Measurements from ENCODE around the gene MIGA1.
"Not testable (repeated sequence)": the region's sequence is repeated elsewhere in the genome, so short reads cannot be mapped to it uniquely, and the experiment has no call there.

Gene MIGA1

DNA sequence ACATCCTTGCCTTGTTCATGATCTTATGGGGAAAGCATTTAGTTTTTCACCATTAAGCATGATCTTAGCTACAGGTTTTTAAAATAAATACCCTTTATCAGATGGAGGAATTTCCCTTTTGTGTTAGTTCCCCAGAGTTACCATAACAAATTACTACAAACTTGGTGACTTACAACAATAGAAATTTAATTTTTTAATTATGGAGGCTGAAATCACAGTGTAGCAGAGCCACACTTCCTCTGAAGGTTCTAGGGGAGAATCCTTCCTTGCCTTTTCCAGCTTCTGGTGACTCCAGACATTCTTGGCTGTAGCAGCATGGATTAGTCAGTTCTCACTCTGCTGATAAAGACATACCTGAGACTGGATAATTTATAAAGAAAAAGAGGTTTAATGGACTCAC lies 18.5 kb downstream of the MIGA1 start:
- no peak for DNase-seq

DNA sequence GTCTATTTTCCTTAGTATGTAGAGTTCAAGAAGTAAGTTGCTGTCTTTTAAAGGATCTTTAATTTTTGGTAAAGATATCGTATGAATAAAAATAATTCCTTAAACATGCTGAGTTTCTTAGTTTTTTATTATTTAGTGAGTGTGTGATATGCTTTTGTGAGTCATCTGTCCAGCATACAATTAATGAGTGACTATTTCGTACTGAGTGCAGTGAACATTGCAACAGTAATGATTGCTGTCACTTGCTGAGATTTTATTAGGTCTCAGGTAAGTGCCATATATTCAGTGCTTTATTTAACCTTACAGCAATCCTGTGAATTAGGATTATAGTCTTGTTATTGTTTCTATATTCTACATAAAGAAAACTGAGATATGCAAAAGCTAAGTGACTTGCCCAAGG lies 22.6 kb downstream of the MIGA1 start:
- DNase-seq, result no peak

DNA sequence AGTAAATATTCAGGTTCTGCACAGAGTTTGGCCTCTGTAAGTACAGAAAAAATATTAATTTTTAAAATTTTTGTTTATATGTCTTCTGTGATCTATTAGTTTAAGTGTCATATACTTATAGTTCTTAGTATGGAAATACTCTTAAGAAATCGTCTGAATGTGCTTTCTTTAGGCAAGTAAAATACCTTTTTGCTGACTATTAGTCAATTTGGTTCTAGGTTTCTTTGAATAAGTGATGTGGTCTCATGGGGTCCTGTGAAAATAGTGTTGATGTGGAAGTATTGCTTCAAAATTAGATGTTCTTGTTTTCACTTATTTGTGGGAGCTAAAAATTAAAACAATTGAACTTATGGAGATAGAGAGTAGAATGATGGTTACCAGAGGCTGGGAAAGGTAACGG lies 23.9 kb downstream of the MIGA1 start:
- no peak for DNase-seq

DNA sequence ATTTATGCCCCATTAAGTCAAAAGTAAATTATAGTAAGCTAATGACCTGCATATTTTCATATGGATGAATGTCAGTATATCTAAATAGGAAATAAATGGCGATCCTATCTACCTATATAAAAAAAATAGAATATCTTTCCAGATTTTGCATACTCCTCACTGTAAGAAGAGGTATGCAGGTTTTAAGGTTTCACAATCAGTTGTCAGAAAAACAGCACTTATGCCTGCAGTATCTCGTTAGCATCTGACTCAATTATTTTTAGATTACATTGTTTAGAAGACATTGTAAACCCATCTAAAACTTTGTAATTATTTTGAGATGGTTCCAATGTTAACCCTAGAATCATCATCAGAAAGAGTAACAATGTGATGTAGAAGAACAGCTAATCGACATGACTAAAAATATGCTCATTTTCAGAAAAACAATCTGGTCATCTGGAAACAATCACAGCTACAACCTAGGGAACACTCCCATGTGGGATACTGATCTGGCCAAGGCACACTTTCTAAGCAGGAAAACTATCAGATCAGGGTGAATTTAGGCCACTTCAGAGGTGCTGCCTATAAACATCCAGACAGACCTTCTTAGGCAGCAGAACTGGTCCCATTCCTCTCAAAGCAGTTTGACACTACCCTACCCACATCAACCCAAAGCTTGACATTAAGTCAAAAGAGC lies 30.5 kb downstream of the MIGA1 start:
- DNase-seq, result not testable (repeated sequence)

DNA sequence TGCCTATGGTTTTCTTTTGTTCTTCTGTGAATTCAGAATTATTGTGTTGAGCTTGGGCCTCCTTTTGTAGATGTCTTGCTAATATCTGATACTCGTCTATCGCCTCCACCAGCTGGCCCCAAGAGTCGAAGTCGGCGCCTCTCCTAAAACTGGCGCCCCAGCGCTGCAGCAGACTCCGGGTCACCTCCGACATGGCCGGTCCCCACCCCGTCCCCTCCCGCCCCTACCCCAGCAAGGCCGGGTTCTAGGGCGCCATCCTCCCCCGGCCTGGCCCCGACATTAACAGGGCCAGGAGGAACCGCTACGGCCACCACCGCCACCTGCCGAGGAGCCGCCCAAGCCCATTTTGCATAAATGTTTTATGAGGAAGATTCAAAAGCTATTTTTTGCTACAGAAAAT lies 32.1 kb downstream of the MIGA1 start:
- not testable (repeated sequence) for DNase-seq

DNA sequence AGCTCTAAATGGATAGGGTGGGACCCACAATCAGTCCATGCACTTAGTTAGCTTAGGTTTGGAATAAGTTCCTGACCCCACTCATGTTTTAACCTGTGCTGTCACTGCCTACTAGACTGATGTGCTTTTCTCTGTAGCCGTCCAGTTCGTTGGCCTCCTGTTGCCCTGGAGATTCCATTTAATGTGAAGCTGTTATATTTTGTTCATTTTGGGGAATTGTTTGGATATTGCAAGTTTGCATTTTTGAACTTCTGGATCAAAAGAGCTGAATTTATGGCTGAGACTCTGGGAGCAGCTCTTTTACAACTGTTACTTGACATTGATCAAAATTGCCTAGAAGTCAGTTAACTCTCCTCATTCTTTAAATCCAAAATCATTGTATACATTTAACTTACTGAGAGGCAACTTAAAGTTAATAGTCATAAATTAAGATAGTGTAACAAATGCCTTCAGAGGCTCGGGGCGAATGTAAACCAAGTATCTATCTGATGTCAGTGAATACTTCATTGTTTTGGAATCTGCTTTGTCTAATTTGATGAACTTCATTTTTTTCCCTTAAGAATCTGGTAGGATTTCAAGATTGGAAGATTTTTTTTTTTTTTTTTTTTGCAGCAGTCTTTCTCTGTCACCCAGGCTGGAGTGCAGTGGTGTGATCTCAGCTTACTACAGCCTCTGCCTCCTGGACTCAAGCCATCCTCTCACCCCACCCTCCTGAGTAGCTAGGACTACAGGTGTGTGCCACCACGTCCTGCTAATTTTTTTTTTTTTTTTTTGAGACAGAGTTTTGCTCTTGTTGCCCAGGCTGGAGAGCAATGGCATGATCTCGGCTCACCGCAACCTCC lies 38.1 kb downstream of the MIGA1 start:
- no peak for DNase-seq

DNA sequence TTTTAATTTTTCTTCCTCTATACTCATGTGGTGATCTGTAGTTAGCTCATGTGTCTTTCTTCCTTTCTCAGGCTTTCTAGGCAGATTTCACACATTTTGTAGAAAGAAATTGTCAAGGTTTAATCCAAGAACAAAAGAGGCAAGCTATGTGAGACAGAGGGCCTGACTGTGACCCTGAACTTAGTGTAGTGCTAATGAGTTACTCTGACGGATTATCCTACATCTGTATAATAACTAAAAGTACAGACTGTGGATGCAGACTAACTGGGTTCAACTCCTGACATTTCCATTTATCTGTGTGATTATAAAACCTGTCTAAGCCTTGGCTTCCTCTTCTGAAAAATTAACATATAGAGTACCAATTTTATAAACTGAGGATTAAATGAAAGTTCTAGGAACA lies 40.7 kb downstream of the MIGA1 start:
- DNase-seq, result no peak

DNA sequence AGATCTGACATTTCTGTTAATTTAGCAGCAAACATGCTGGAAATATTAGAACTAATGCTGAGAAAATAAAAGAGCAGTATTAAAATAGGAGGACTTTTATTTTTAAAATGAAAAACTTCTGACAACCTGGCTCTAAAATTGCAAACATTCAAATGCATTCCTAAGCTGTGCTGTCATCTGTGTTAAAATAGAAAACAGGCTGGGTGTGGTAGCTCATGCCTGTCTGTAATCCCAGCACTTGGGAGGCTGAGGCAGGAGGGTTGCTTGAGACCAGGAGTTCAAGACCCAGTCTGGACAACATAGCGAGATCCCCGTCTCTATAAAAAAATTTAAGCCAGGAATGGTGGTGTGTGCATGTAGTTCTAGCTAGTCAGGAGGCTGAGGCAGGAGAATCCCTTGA lies 44.6 kb downstream of the MIGA1 start:
- DNase-seq, result peak; percentile 78

DNA sequence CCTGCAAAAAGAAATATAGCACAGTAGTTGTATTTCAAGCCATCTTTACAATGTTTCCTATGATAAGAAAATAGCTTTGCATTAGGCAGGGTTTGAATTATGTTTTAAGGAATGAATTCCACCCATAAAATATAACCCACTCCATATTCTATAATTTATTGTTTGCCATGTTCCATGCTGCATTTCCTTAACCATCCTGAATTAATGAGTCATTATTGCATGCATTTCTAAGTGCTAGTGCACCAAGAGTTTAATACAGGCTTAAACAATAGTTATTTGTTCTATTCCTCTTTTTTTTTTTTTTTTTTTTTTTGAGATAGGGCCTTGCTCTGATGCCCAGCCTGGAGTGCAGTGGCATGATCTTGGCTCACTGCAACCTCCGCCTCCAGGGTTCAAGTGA lies 45.2 kb downstream of the MIGA1 start:
- no peak for DNase-seq

DNA sequence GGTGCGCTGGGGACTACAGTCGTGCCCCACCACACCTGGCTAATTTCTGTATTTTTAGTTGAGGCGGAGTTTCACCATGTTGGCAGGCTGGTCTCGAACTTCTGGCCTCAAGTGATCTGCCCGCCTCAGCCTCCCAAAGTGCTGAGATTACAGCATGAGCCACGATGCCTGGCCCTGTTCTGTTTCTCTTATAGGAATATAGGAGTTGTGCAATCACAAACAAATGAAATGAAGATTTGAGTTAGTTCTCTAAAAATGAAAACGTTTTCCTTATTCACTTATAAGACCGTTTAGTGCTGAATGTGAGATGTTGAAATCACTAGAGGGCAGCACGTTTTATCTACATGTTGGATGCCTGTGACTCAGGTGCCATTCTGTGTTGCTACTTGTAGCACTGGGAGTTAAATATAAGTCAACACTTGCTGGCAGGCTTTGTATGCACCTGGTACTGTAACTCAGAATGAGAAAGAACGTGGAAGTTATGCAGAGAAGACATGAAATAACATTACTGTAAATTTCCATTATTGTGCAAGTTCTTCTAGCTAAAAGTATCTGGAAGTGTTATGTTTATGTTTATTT lies 45.8 kb downstream of the MIGA1 start:
- DNase-seq, result peak; percentile 69

DNA sequence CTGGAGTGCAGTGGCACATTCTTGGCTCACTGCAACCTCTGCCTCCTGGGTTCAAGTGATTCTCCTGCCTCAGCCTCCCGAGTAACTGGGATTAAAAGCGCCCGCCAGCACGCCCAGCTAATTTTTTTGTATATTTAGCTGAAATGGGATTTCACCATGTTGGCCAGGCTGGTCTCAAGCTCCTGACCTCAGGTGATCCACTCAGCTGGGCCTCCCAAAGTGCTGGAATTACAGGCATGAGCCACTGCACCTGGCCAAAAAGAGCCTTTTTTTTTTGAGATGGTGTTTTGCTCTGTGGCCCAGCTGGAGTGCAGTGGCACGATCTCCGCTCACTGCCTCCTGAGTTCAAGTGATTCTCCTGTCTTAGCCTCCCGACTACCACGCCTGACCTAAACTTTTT lies 47.4 kb downstream of the MIGA1 start:
- DNase-seq, result not testable (repeated sequence)

DNA sequence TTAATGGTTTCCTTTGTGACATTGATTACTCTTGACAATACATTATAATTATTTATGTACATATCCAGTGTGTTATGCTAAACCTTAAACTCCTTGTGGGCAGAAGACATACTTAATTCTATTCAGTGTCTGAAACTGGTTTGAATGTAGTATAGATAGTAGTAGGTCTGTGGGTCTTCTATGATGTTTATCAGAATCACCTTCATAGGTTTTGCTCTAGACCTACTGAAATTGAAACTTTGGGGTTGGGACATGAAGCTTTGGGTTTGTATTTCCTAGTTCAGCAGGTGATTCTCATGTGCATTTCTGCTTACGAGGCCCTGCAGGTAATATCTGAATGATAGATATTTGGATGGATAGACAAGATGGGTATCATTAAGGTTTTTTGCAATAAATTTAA lies 48.6 kb downstream of the MIGA1 start:
- DNase-seq, result no peak

DNA sequence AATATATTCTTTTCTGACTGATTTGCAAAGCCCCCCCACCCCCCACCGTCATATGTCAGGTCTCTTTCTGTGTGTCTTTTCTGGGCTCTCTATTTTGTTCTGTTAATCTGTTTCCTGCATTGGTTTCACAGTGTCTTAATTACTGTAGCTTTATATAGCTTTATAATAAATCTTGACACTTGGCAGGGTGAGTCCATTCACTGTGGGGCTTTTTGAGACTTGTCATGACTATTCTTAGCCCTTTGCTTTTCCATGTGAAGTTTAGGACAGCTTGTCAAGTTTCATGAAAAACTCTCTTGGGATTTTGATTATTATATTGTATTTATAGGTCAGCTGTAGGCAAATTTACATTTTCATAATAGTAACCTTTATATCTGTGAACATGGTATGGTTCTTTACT lies 50.4 kb downstream of the MIGA1 start:
- no peak for DNase-seq

DNA sequence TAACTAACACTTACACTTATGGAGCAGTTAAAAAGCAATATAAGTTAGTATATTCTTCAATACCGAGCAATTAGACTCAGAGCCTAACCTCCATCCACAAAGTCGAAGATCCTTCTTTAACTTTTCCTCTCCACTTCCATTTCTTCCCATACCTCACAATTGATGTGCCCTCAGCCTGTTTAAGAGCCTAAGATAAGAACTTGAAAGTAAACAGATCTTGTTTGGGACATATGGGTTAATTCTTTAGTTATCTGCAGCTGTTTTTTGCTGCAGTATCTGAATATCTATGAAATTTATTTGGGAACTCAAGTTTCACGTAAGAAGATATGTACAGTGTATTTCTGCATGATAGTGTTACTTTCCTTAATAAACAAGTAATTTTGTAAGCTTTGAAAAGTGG lies 51.5 kb downstream of the MIGA1 start:
- no peak for DNase-seq

DNA sequence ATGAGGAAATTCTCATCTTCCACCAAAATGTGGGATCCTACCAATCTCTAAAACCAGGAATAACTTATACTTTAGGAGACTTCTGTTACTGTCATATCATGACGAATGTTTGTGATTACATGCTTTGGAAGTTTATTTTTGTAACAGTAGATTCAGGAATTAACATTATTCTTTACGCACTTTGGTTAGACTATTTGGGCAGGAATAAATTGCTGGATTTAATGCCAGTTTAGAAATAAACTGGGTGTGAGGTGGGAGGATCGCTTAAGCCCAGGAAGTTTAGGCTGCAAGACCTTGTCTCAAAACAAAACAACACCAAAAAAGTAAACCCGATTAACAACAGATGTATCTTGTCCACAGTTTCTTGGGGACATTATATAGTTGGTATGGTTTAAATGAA lies 52.1 kb downstream of the MIGA1 start:
- no peak for DNase-seq

DNA sequence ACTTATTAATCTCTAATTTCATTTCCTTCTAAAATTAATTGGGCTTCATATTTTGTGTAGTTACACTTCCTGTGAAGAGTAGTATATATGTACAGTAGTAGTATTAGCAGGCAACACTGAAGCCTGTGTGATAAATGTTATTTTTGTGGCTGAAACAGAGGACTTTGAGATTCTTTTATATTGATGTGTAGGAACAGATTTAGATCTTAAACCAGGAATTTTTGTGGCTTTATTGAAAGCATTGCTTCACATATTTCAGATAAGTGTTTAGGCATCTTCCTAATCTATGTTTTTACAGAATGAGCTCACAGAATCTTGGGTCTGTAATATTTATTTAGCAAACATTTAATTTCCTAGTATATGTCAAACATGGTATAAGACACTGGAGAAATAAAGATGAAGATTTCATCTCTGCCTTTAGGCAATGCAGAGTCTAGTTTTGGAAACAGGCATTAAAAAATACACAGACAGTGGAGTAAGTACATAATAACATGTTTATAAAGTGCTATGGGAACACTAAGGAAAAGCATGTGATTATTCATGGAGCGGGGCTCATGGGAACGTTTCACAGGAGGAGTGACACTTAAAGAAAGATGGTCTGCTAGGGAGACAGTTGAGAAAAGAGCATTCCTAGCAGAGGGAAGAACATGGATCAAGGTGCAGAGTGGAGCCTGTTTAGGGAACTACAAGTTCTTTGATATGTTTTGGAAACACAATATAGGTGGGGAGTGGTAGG lies 52.7 kb downstream of the MIGA1 start:
- DNase-seq, result peak; percentile 74

DNA sequence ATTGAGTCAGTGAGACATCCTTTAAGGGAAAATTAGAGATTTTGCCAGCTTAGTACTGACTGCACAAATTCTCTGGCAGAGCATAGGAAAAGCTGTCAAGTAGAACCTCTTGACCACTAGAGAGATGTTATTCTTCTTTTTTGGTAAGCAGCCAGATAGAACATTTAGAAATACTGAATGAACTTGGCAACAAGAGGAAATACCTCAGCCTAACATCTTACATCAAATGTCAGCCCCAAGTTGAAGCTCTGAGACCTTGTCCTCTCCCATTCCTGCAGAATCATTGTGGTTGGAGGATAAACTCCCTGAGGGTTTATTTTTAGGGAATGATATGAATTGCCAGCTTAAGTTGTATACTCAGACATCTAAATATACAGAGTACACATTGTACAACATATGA lies 53.5 kb downstream of the MIGA1 start:
- DNase-seq, result peak; percentile 98

DNA sequence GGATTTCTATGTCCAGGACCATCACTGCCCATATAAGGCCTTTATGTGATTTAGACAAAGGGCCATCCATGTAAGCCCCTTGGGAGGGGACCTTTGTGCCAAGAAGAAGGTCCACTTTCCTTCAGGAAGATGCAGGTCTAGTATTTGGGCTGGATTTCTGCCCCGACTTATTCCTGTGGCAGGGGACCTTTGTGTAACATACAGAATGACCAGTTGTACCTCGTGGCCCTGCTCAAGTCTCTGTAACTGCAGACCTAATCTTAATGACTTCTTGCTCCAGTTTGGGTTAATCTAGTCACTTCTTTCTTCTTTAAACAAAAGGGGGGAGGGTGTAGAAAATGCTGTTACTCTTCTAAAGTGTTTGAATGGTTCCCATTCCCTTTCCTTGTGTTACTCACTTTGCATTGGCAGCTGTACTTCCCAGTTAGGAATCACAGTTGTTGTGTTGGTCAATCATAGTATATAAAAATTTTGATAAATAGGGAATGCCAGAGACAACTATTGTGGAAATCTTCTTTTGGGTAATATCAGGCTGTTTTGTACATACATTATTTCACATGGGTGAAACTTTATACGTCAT lies 54.2 kb downstream of the MIGA1 start:
- DNase-seq, result no peak

DNA sequence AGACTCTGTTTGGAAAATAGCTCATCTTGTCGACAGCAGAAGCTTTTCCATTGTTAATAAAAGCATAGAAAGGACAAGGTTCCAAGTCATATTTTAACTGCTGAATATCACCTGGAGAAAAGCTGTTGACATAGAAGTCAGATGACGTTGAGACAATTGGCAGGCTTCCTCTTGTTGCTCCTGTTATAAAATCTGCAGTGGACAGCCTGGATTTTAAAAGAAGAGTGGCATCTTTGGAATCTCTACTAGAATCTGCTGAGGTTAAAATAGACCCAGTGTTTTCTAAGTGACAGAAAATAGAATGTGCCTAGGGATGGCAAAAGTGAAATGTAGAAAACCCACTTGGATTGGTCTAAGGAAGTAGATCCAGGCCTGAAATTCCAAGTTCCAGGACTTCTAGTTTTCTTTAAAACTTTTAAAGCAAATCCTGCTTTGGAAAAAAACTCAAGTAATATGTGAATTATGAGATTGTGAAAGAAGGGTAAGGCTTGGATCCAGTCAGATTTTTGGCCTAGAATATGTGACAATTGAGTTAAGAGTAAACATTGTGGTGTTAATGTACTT lies 55.4 kb downstream of the MIGA1 start:
- DNase-seq, result peak; percentile 79

DNA sequence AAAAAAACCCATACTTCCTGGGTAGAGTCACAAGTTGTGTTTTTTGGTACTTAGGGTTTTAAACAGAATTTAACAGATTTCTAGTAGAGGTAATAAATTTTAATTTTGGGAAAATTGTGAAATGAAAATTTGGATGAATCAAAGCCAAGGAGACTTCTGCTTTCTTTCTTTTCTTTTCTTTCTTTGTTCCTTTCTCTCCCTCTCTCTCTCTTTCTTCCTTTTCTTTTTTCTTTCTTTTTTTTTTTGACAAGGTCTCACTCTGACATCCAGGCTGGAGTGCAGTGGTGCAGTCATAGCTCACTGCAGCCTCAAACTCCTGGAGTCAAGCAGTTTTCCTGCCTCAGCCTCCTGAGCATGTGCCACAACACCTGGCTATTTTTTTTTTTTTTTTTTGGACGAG lies 62.1 kb downstream of the MIGA1 start:
- DNase-seq, result no peak

DNA sequence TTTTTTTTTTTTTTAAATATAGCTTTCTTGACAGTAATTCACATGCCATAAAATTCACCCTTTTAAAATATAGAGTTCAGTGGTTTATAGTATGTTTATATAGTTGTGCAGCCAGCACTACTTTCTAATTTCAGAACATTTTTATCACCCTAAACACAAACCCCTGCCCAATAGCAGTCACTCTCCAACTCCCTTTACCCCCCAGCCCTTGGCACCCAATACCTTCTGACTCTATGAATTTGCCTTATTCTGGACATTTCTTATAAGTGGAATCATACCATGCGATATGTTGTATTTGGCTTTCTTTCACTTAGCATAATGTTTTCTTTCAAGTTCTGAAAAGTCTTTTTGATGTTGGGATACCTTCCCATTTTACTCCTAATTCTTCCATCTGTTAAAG lies 66.5 kb downstream of the MIGA1 start:
- DNase-seq, result no peak

DNA sequence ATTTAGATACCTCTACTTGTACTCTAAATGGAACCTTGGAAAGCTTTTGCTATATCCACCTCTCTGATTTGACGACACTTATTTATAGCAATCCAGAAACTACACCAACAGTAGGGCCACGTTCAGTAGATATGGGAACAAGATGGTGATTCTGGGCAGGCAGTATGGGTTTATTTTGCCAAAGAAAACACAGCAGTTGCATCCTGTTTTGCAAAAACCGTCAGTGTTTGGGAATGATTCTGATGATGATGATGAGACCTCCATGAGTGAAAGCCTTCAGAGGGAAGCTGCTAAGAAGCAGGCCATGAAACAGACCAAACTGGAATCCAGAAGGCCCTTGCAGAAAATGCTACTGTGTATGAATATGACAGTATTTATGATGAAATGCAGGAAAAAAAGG lies 67.5 kb downstream of the MIGA1 start:
- DNase-seq, result no peak

DNA sequence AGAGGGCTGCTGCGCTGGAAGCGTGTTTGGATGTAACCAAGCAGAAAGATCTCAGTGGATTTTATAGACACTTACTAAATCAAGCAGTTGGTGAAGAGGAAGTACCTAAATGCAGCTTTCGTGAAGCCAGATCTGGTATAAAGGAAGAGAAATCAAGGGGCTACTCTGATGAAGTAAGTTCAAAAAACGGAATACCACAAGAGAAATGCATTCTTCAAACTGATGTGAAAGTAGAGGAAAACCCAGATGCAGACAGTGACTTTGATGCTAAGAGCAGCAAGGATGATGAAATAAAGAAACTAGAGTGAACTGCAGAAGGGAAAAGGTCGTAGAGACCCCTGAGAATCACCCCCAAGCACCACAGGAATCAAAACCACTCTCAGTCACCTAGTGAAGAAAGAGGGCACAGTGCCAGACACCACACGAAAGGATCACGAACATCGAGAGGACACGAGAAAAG lies 68.2 kb downstream of the MIGA1 start:
- no peak for DNase-seq
